Upper lobe of right lung (tissue), 1 donor: ENCODE measurements around the gene CNNM4. TPM values are rescaled to one million over a fixed set of nuclear protein-coding genes. Genes with fewer than 3 reads are reported as not detected.

Experiments
- ATAC-seq: fragments of 200-7000 bp; cut with Tn5 transposase; one replicate; pipeline ENCODE4 v1.9.1; 2020; ENCODE audit warnings: mild to moderate bottlenecking, moderate library complexity
- DNase-seq: peaks from one replicate; pipeline ENCODE4 v3.0.0-alpha.2; 2020
- H3K27ac ChIP-seq: fragments of 200-600 bp; one replicate; pipeline ENCODE4 v1.8.0; 2022
- H3K27me3 ChIP-seq: fragments of 200-600 bp; one replicate; pipeline ENCODE4 v1.8.0; 2022; ENCODE audit warnings: mild to moderate bottlenecking
- H3K36me3 ChIP-seq: fragments of 200-600 bp; one replicate; pipeline ENCODE4 v1.8.0; 2022
- H3K4me1 ChIP-seq: fragments of 200-600 bp; one replicate; pipeline ENCODE4 v1.8.0; 2022
- H3K4me3 ChIP-seq: fragments of 200-600 bp; one replicate; pipeline ENCODE4 v1.8.0; 2022; ENCODE audit warnings: mild to moderate bottlenecking
- H3K9me3 ChIP-seq: fragments of 200-600 bp; one replicate; pipeline ENCODE4 v1.8.0; 2022
- intact Hi-C: fragments of 100-400 bp; cut with DNase I; formaldehyde crosslinking; loops from one replicate; pipeline ENCODE4 v1.11.0; 2022
- total RNA-seq: library from RNA; stranded (reverse); fragmentation: NEBNext Ultra II Directional; extraction: Animal tissue kit (Norgen Biotek cat#: 25700); gene quantifications from one replicate; pipeline ENCODE4 v1.2.1, GENCODE V29; 2021
- TF ChIP-seq, protein P1 (sequence below): fragments of 200-600 bp; IDR thresholded peaks from one replicate; pipeline ENCODE4 v1.8.0; 2022; ENCODE audit warnings: antibody characterized with exemption
- donor health status: DM: no; HTN: yes; CAD: no; lungs with severe emphysema.

The CNNM4 gene
- total RNA-seq, 1 donor from 2014 or later, result 15.0 TPM

DNA sequence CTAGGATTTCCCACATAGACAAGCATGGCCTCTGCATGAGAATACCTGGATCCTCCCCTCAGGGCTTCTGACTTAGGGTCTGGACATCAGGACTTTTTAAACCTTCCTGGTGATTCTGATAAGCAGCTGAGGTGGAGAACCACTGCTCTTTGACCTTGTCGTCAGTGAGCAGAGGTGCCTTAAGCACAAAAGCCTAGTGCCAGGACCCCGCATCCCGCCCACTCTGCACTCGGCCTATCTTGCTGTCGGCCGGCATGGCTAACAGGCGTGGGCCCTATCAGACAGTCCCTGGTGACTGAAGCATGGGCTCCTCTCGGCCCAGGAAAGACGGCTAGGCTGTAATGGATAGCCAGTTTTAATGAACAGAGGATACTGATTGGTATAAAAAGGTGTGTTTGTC lies 76.9 kb downstream of the CNNM4 start:
- H3K36me3 ChIP-seq, result peaks cover 30% of the 10 kb centered on the region
- no peaks in the 10 kb centered on the region for H3K9me3 ChIP-seq
- no peaks in the 10 kb centered on the region for H3K27me3 ChIP-seq
- ATAC-seq (no peak), DNase-seq (no peak)
- no peak overlapping the region for H3K4me3 ChIP-seq
- TF ChIP-seq, protein P1, sequence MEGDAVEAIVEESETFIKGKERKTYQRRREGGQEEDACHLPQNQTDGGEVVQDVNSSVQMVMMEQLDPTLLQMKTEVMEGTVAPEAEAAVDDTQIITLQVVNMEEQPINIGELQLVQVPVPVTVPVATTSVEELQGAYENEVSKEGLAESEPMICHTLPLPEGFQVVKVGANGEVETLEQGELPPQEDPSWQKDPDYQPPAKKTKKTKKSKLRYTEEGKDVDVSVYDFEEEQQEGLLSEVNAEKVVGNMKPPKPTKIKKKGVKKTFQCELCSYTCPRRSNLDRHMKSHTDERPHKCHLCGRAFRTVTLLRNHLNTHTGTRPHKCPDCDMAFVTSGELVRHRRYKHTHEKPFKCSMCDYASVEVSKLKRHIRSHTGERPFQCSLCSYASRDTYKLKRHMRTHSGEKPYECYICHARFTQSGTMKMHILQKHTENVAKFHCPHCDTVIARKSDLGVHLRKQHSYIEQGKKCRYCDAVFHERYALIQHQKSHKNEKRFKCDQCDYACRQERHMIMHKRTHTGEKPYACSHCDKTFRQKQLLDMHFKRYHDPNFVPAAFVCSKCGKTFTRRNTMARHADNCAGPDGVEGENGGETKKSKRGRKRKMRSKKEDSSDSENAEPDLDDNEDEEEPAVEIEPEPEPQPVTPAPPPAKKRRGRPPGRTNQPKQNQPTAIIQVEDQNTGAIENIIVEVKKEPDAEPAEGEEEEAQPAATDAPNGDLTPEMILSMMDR, result no peak
- H3K27ac ChIP-seq, result no peak overlapping the region
- H3K4me1 ChIP-seq, result peaks cover 17% of the 10 kb centered on the region
- intact Hi-C loops, result no loop called here

DNA sequence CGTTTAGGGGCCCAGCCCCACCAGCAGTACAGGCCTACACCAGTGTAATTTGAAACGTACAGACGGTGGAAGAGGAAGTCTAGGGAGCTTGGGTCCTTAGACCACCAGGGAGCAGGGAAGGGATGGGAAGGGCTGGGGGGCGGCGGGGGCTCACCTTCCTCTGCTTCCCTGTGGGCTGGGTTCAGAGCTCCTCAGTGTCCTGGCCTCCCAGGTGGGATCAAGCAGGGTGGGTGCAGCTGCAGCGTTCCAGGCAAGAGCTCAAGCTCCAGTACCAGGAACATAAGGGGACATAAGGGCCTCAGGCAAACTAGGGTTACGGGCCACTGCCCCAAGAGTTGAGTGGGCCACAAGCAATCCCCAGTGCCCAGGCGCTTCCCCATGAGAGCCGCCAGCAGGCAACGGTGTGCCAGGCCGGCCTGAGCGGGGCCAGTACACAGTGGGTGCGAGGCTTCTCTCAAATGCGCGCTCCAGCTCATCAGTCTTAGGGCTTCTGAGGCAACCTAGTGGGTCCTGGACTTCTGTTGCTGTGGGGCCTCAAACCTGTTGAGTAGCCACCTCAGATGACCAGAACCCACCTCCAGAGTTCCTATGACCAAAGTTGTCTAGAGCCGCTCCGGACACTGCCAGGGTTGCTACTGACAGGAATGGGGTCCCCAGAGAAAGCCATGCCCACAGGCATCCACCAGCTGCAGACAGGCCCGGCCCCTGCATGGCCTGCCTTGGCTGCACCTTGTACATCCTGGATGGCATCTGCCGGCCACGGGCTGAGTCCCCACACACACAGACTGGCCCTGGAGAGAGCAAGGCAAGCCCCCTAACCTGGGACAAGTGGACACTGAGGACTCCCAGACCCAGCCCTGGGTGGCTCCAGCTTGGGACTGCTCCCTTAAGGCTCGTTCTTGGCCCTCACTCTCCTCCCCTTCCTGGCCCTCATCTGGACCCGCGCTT lies 77.9 kb downstream of the CNNM4 start:
- peaks cover 20% of the 10 kb centered on the region for H3K36me3 ChIP-seq
- DNase-seq, result no peak
- no peaks in the 10 kb centered on the region for H3K27me3 ChIP-seq
- H3K27ac ChIP-seq, result no peak overlapping the region
- intact Hi-C loops, result no loop called here
- no peaks in the 10 kb centered on the region for H3K9me3 ChIP-seq
- peak overlapping the region; percentile 14 for H3K4me3 ChIP-seq
- no peak for ATAC-seq
- H3K4me1 ChIP-seq, result peaks cover 10% of the 10 kb centered on the region
- TF ChIP-seq, protein P1, result no peak

DNA sequence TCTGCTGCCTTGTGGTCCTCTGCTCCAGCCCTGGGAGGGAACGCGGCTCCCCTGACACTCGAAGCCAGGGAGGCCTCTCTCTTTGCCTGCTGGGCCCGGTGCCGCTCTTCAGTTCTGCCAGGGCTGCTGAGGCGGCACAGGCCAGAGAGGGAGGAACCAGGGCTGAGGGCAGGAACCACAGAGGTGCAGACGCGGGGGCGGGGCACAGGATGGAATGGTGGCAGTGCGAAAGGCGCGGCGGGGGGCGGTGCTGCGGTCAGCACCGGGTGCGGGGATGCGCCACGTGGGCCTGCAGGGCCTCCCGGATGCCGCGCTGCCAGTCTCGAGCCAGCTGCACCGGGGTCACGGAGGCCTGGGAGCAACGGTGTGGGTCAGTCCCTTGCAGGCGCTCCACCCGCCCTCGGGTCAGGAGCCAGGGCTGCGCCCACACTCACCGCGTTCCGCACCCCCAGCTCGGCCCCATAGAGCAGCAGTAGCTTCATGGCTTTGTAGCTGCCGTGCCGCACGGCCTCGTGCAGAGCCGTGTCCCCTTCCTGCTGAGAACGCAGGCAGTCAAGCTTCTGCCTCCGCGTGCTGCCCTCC lies 78.7 kb downstream of the CNNM4 start:
- ATAC-seq, result peak; percentile 89
- intact Hi-C loops, result no loop called here
- Histone ChIP-seq H3K27ac (no peak overlapping the region), H3K9me3 (no peaks in the 10 kb centered on the region), H3K27me3 (no peaks in the 10 kb centered on the region), H3K36me3 (peaks cover 14% of the 10 kb centered on the region), H3K4me3 (peak overlapping the region; percentile 14), H3K4me1 (peaks cover 10% of the 10 kb centered on the region)
- TF ChIP-seq, protein P1, result no peak
- DNase-seq, result peak; percentile 88

DNA sequence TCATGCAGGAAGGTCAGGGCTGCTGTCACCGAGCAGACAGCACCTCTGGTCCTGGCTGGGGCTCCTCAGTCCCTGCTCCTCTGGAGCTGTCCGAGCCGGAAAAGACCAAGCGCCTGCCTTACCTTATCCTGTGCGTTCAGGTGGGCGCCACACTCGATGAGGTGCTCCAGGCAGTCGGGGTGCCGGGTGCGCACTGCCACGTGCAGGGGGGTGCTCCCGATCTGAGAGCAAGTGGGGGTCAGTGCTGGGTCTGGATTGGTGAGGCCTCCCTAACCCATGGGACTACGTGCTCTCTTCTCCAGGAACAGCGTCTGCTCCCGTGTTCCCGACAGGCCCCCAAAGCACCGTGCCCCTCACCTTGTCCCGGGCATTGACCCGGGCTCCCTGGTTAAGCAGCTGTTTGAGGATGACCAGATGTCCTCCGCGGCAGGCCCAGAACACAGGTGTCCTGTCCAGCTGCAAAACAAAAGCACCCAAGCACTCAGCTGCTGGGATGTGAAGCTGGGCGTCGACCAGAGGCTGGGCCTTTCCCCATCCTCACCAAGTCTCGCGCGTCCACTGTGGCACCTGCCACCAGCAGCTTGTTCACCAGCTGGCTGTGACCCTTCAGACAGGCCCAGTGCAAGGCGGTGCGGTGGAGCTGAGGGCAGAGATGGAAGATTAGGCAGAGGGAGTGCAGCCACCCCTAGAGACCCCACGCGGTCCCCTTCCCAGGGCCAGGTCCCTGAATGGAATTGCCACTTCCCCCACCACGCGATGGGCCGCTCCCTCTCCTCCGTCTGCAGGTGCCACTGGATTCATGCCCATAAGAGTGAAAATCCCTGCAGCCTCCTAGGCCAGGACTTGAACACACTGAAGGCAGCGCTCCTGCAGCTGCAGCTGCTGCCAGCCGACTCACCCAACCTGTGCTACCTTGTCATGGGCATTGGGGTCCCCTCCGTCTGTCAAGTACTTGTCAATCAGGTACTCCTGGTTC lies 79.5 kb downstream of the CNNM4 start:
- Histone ChIP-seq H3K27ac (no peak overlapping the region), H3K27me3 (no peaks in the 10 kb centered on the region), H3K36me3 (peaks cover 7% of the 10 kb centered on the region), H3K4me3 (no peak overlapping the region), H3K4me1 (peaks cover 10% of the 10 kb centered on the region), H3K9me3 (no peaks in the 10 kb centered on the region)
- no peak for DNase-seq
- TF ChIP-seq, protein P1, result no peak
- intact Hi-C loops, result no loop called here
- ATAC-seq, result no peak

DNA sequence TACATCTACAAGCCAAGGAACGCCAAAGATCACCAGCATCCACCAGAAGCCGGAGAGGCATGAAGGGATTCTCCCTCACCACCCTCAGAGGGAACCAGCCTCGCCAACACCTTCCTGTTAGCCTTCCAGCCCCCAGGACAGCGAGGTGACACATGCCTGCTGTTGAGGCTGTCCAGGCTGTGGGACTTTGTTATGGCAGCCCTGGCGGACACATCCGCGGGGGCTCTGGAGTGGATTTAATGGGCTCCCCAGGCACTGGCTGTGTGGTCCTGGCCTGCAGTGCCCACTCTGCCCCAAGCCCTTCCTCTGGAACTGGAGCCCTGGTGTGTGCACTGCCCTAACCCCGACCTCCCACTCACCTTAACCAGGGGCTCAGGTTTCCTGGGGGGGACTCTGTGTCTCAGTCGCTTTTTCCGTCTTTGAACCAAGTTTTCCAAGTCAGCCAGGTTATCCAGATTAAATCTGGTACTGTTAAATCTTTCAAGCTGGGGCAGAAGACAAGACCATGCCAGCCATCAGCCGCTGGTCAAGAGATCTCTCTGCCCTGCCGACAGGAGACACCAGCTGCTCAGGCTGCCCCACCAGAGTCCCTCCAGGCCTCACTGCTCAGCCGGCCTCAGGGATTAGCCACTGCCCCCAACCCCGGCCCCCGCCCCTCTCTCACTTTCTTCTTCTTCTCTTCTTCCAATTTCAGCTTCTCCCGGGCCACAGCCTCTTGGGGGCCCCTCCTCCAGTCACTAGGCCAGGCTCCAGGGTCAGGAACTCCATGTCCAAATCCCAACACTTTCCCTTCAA lies 81.2 kb downstream of the CNNM4 start:
- peaks cover 10% of the 10 kb centered on the region for H3K36me3 ChIP-seq
- ATAC-seq, result no peak
- TF ChIP-seq, protein P1, result no peak
- no peak overlapping the region for H3K4me3 ChIP-seq
- intact Hi-C loops, result no loop called here
- H3K9me3 ChIP-seq, result no peaks in the 10 kb centered on the region
- no peaks in the 10 kb centered on the region for H3K27me3 ChIP-seq
- H3K4me1 ChIP-seq, result peaks cover 10% of the 10 kb centered on the region
- H3K27ac ChIP-seq, result no peak overlapping the region
- no peak for DNase-seq
